A549 (cell line): ENCODE data around the gene PUS3.

Experiments used
- POLR2A ChIP-seq: IDR thresholded peaks from 2 replicates; pipeline ENCODE4 v1.6.1; 2012; ENCODE audit warnings: mild to moderate bottlenecking, low read length
- TF ChIP-seq, protein P1 (sequence below): fragments of >200 bp; sonication (Bioruptor Twin); formaldehyde crosslinking; IDR thresholded peaks from 3 replicates; pipeline ENCODE4 v1.5.1; 2016

- no peak for TF ChIP-seq POLR2A
- TF ChIP-seq, protein P1, sequence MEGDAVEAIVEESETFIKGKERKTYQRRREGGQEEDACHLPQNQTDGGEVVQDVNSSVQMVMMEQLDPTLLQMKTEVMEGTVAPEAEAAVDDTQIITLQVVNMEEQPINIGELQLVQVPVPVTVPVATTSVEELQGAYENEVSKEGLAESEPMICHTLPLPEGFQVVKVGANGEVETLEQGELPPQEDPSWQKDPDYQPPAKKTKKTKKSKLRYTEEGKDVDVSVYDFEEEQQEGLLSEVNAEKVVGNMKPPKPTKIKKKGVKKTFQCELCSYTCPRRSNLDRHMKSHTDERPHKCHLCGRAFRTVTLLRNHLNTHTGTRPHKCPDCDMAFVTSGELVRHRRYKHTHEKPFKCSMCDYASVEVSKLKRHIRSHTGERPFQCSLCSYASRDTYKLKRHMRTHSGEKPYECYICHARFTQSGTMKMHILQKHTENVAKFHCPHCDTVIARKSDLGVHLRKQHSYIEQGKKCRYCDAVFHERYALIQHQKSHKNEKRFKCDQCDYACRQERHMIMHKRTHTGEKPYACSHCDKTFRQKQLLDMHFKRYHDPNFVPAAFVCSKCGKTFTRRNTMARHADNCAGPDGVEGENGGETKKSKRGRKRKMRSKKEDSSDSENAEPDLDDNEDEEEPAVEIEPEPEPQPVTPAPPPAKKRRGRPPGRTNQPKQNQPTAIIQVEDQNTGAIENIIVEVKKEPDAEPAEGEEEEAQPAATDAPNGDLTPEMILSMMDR, result no peak
Observed at GRCh38 chr11:125929445-125930075, 26.6 kb upstream of the PUS3 start.
